HCT116 (cell line): ENCODE results near the gene TOP1. TPM values are rescaled to one million over a fixed set of nuclear protein-coding genes. Genes with fewer than 3 reads are reported as not detected.

Experiments
- ATAC-seq: fragments of 200-7000 bp; cut with Tn5 transposase; 2 replicates; pipeline ENCODE4 v1.9.1; 2020; ENCODE audit warnings: mild to moderate bottlenecking, moderate library complexity
- BruUV-seq: library from RNA; stranded (reverse); fragments of 400-500 nt; replicated peaks from 2 replicates; lab custom pipeline; 2021; lab: Mats Ljungman, UMichigan
- CTCF ChIA-PET: fragments of 300-600 bp; sonication (Branson Sonifier 250); formaldehyde crosslinking; loops from one replicate; lab custom pipeline; 2021; ENCODE audit warnings: antibody characterized with exemption; lab: Charles Lee
- POLR2A ChIA-PET: fragments of 300-600, 350-600 bp; sonication (Branson Sonifier 250); formaldehyde crosslinking; loops from one replicate; lab custom pipeline; 2021; ENCODE audit warnings: antibody characterized with exemption; lab: Charles Lee
- RAD21 ChIA-PET, 2 experiments: fragments of 300-600 bp; sonication (Branson Sonifier 250); formaldehyde crosslinking; loops; one replicate each; lab custom pipeline; 2023; ENCODE audit warnings: low total read pairs in 2 of 2; ENCODE audit not compliant: uncharacterized antibody in 2 of 2, unreplicated experiment in 2 of 2, low non-redundant PET in 1 of 2; lab: Charles Lee
- DNase-seq: peaks from one replicate; pipeline ENCODE4 v3.0.0-alpha.2; 2010; ENCODE audit warnings: low read depth, low spot score
- H2AFZ ChIP-seq: fragments of 200-600 bp; shearing (Covaris generic), sonication (generic); 2 replicates; pipeline ENCODE4 v1.6.1; 2017; ENCODE audit warnings: low read depth, mixed run types, mixed read lengths, antibody characterized with exemption, low read length; ENCODE audit not compliant: poor library complexity, severe bottlenecking
- H3K27ac ChIP-seq: 2 replicates; pipeline ENCODE4 v1.5.1; 2012; ENCODE audit warnings: low read depth, low read length
- H3K27me3 ChIP-seq: fragments of 200-600 bp; sonication (generic); 2 replicates; pipeline ENCODE4 v1.6.1; 2016; ENCODE audit warnings: mixed run types, low read length, mixed read lengths; ENCODE audit not compliant: insufficient read depth
- H3K36me3 ChIP-seq, 2 experiments: fragments of 200-500 bp in 1 of 2; fragments of 200-600 bp in 1 of 2; sonication (Bioruptor generic) in 1 of 2; sonication (generic) in 1 of 2; 2 replicates each; pipeline versions ENCODE4 v1.5.1 to v1.6.1; 2014 to 2016; ENCODE audit warnings: low read length in 2 of 2, inconsistent platforms in 1 of 2, mixed read lengths in 1 of 2, mixed run types in 1 of 2; ENCODE audit not compliant: insufficient read depth in 2 of 2, control insufficient read depth in 1 of 2
- H3K4me1 ChIP-seq, 2 experiments: fragments of 200-600 bp in 1 of 2; sonication (generic) in 1 of 2; 2 replicates each; pipeline versions ENCODE4 v1.5.1 to v1.6.1; 2012 to 2017; ENCODE audit warnings: low read length in 2 of 2, inconsistent platforms in 1 of 2, mild to moderate bottlenecking in 1 of 2, mixed read lengths in 1 of 2, mixed run types in 1 of 2, moderate library complexity in 1 of 2; ENCODE audit not compliant: insufficient read depth in 2 of 2, control insufficient read depth in 1 of 2
- H3K4me2 ChIP-seq: fragments of 200-600 bp; sonication (generic); 2 replicates; pipeline ENCODE4 v1.6.1; 2017; ENCODE audit warnings: mixed run types, low read length, mixed read lengths
- H3K4me3 ChIP-seq, 2 experiments: fragments of 200-600 bp in 1 of 2; sonication (generic) in 1 of 2; replicated peaks in 1 of 2; 2 replicates each; pipeline ENCODE4 v1.5.1; 2011 to 2016; ENCODE audit warnings: low read length in 2 of 2, control low read depth in 1 of 2, low read depth in 1 of 2, mild to moderate bottlenecking in 1 of 2, mixed read lengths in 1 of 2, mixed run types in 1 of 2
- H3K79me2 ChIP-seq: fragments of 200-600 bp; sonication (generic); 2 replicates; pipeline ENCODE4 v1.6.1; 2017; ENCODE audit warnings: mild to moderate bottlenecking, mixed run types, low read length, moderate library complexity, mixed read lengths; ENCODE audit not compliant: insufficient read depth
- H3K9ac ChIP-seq: fragments of 200-600 bp; sonication (generic); 2 replicates; pipeline ENCODE4 v1.6.1; 2016; ENCODE audit warnings: low read length, mixed read lengths
- H3K9me2 ChIP-seq: fragments of 200-600 bp; sonication (generic), shearing (Covaris generic); 2 replicates; pipeline ENCODE4 v1.6.1; 2017; ENCODE audit warnings: mixed run types, mild to moderate bottlenecking, moderate library complexity; ENCODE audit not compliant: insufficient read depth
- H3K9me3 ChIP-seq, 2 experiments: fragments of 200-500 bp in 1 of 2; fragments of 200-600 bp in 1 of 2; sonication (Bioruptor generic) in 1 of 2; sonication (generic) in 1 of 2; 2 replicates each; pipeline ENCODE4 v1.6.1; 2014 to 2017; ENCODE audit warnings: low read length in 2 of 2, mixed read lengths in 2 of 2, inconsistent platforms in 1 of 2, low read depth in 1 of 2, mild to moderate bottlenecking in 1 of 2, mixed run types in 1 of 2, moderate library complexity in 1 of 2; ENCODE audit not compliant: control insufficient read depth in 1 of 2, insufficient read depth in 1 of 2
- H4K20me1 ChIP-seq: fragments of 200-600 bp; sonication (generic), shearing (Covaris generic); 2 replicates; pipeline ENCODE4 v1.6.1; 2017; ENCODE audit warnings: mixed run types, mild to moderate bottlenecking, moderate library complexity; ENCODE audit not compliant: insufficient read depth
- CBX3 ChIP-seq: IDR thresholded peaks from 2 replicates; pipeline ENCODE4 v1.6.1; 2012; ENCODE audit warnings: low read depth
- CEBPB ChIP-seq: IDR thresholded peaks from 2 replicates; pipeline ENCODE4 v1.6.1; 2012; ENCODE audit warnings: low read depth
- EGR1 ChIP-seq: IDR thresholded peaks from 2 replicates; pipeline ENCODE4 v1.6.1; 2012; ENCODE audit warnings: low read depth
- ELF1 ChIP-seq: IDR thresholded peaks from 2 replicates; pipeline ENCODE4 v1.6.1; 2012; ENCODE audit warnings: low read depth, borderline replicate concordance
- EZH2phosphoT487 ChIP-seq: fragments of 200-600 bp; IDR thresholded peaks from 2 replicates; pipeline ENCODE4 v1.6.1; 2018; ENCODE audit warnings: antibody characterized with exemption, borderline replicate concordance
- JUND ChIP-seq: IDR thresholded peaks from 2 replicates; pipeline ENCODE4 v1.6.1; 2012
- POLR2A ChIP-seq: IDR thresholded peaks from 2 replicates; pipeline ENCODE4 v1.7.0; 2011; ENCODE audit warnings: borderline replicate concordance; ENCODE audit not compliant: insufficient read depth, insufficient read length; ENCODE audit errors: extremely low read depth
- POLR2AphosphoS5 ChIP-seq: IDR thresholded peaks from 2 replicates; pipeline ENCODE4 v1.6.1; 2011; ENCODE audit warnings: mild to moderate bottlenecking, low read depth, low read length, moderate library complexity
- RAD21 ChIP-seq: IDR thresholded peaks from 2 replicates; pipeline ENCODE4 v1.6.1; 2012; ENCODE audit warnings: low read depth, mild to moderate bottlenecking
- SP1 ChIP-seq: IDR thresholded peaks from 2 replicates; pipeline ENCODE4 v1.6.1; 2012; ENCODE audit warnings: low read depth
- YY1 ChIP-seq: IDR thresholded peaks from 2 replicates; pipeline ENCODE4 v1.6.1; 2011; ENCODE audit warnings: low read length, low read depth, moderate library complexity, mild to moderate bottlenecking; ENCODE audit not compliant: insufficient replicate concordance; ENCODE audit errors: extremely low read depth
- intact Hi-C: fragments of 100-400 bp; cut with micrococcal nuclease; formaldehyde crosslinking; loops from 2 replicates; pipeline ENCODE4 v1.10.0; 2022
- total RNA-seq: library from RNA; stranded (reverse); gene quantifications from one replicate; pipeline ENCODE4 v1.2.1, GENCODE V29; 2021; ENCODE audit not compliant: unreplicated experiment
- TF ChIP-seq, protein P1 (sequence below), 3 experiments: fragments of 200-600 bp in 1 of 3; sonication (generic) in 1 of 3; IDR thresholded peaks in 2 of 3; conservative IDR thresholded peaks in 1 of 3; 2 replicates each; pipeline ENCODE4 v1.5.1; 2012 to 2017; ENCODE audit warnings: low read depth in 2 of 3, low read length in 2 of 3, antibody characterized with exemption in 1 of 3, borderline replicate concordance in 1 of 3, control low read depth in 1 of 3, mild to moderate bottlenecking in 1 of 3, mixed read lengths in 1 of 3, mixed run types in 1 of 3, moderate library complexity in 1 of 3; ENCODE audit not compliant: insufficient read depth in 1 of 3
- TF ChIP-seq, protein P2 (sequence below): IDR thresholded peaks from 2 replicates; pipeline ENCODE4 v1.6.1; 2011; ENCODE audit warnings: mild to moderate bottlenecking, low read length, moderate library complexity; ENCODE audit not compliant: insufficient replicate concordance; ENCODE audit errors: extremely low read depth

The TOP1 gene
- total RNA-seq, 1 experiment from 2014 or later = 190 TPM

- Histone ChIP-seq H4K20me1 (no peaks in the 10 kb centered on the region), H3K4me3 (no peak overlapping the region), H3K27me3 (no peaks in the 10 kb centered on the region), H3K9me3 (peaks cover 4 to 13% of the 10 kb centered on the region in 2 experiments; a peak in 2 of 4 replicates), H3K9me2 (no peaks in the 10 kb centered on the region), H2AFZ (no peak overlapping the region), H3K36me3 (no peaks in the 10 kb centered on the region), H3K27ac (no peak overlapping the region), H3K79me2 (no peaks in the 10 kb centered on the region), H3K9ac (no peak overlapping the region), H3K4me1 (no peaks in the 10 kb centered on the region), H3K4me2 (no peak overlapping the region)
- DNase-seq (no peak), ATAC-seq (no peak)
- BruUV-seq = no TSS peak
- POLR2A ChIA-PET = no interaction called here
- intact Hi-C loops = no loop called here
- RAD21 ChIA-PET = no interaction called here
- CTCF ChIA-PET = no interaction called here
- TF ChIP-seq, protein P1, sequence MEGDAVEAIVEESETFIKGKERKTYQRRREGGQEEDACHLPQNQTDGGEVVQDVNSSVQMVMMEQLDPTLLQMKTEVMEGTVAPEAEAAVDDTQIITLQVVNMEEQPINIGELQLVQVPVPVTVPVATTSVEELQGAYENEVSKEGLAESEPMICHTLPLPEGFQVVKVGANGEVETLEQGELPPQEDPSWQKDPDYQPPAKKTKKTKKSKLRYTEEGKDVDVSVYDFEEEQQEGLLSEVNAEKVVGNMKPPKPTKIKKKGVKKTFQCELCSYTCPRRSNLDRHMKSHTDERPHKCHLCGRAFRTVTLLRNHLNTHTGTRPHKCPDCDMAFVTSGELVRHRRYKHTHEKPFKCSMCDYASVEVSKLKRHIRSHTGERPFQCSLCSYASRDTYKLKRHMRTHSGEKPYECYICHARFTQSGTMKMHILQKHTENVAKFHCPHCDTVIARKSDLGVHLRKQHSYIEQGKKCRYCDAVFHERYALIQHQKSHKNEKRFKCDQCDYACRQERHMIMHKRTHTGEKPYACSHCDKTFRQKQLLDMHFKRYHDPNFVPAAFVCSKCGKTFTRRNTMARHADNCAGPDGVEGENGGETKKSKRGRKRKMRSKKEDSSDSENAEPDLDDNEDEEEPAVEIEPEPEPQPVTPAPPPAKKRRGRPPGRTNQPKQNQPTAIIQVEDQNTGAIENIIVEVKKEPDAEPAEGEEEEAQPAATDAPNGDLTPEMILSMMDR (IDR thresholded peaks at IDR 0.05 in 2 of 3, conservative IDR thresholded peaks at IDR 0.05 in 1 of 3; ENCODE audit: borderline replicate concordance in 1 of 3, insufficient read depth in 1 of 3, low read depth in 2 of 3, low read length in 2 of 3) = no peak
- TF ChIP-seq EZH2phosphoT487 (no peak), ELF1 (no peak), JUND (no peak)
These were observed 48.4 kb upstream of the TOP1 start for GRCh38 chr20:40980106-40980827.

DNA sequence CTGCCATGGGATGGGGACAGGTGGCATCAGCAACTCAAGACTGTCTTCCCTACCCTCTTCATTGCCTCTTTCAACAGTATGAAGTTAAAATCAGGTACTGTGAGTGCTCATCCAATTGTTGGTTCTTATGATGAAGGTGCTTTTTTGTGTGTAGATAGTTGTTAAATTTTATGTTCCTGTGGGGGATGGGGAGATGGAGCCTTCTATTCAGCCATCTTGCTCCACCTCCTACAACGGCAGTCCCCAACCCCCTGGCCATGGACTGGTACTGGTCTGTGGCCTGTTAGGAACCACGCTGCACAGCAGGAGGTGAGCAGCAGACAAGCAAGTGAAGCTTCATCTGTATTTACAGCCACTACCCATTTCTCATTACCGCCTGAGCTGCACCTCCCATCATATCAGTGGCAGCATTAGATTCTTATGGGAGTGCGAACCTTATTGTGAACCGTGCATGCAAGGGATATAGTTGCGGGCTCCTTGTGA lies 47.8 kb upstream of the TOP1 start:
- Histone ChIP-seq H3K9me2 (no peaks in the 10 kb centered on the region), H3K4me3 (no peak overlapping the region), H3K9ac (no peak overlapping the region), H3K27me3 (no peaks in the 10 kb centered on the region), H4K20me1 (no peaks in the 10 kb centered on the region), H3K9me3 (peaks cover 4 to 13% of the 10 kb centered on the region in 2 experiments; a peak in 2 of 4 replicates), H3K79me2 (no peaks in the 10 kb centered on the region), H3K36me3 (no peaks in the 10 kb centered on the region), H3K27ac (no peak overlapping the region), H3K4me1 (no peaks in the 10 kb centered on the region), H3K4me2 (no peak overlapping the region), H2AFZ (no peak overlapping the region)
- no peak for ATAC-seq
- POLR2A ChIA-PET = no interaction called here
- RAD21 ChIA-PET = no interaction called here
- CTCF ChIA-PET = no interaction called here
- DNase-seq = no peak
- no TSS peak for BruUV-seq
- intact Hi-C loops = no loop called here
- TF ChIP-seq, protein P1 (IDR thresholded peaks at IDR 0.05 in 2 of 3, conservative IDR thresholded peaks at IDR 0.05 in 1 of 3; ENCODE audit: borderline replicate concordance in 1 of 3, insufficient read depth in 1 of 3, low read depth in 2 of 3, low read length in 2 of 3) = no peak
- TF ChIP-seq RAD21 (no peak), ELF1 (no peak), YY1 (no peak), EGR1 (no peak), CEBPB (no peak), SP1 (no peak), POLR2A (no peak), CBX3 (no peak), POLR2AphosphoS5 (no peak)
- TF ChIP-seq, protein P2, sequence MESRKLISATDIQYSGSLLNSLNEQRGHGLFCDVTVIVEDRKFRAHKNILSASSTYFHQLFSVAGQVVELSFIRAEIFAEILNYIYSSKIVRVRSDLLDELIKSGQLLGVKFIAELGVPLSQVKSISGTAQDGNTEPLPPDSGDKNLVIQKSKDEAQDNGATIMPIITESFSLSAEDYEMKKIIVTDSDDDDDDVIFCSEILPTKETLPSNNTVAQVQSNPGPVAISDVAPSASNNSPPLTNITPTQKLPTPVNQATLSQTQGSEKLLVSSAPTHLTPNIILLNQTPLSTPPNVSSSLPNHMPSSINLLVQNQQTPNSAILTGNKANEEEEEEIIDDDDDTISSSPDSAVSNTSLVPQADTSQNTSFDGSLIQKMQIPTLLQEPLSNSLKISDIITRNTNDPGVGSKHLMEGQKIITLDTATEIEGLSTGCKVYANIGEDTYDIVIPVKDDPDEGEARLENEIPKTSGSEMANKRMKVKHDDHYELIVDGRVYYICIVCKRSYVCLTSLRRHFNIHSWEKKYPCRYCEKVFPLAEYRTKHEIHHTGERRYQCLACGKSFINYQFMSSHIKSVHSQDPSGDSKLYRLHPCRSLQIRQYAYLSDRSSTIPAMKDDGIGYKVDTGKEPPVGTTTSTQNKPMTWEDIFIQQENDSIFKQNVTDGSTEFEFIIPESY = no peak
